ENCODE measurements around the gene ERAP2.
A peak's percentile ranks its signal among the peaks of the same experiment; 100 is the strongest.

Gene ERAP2

DNA sequence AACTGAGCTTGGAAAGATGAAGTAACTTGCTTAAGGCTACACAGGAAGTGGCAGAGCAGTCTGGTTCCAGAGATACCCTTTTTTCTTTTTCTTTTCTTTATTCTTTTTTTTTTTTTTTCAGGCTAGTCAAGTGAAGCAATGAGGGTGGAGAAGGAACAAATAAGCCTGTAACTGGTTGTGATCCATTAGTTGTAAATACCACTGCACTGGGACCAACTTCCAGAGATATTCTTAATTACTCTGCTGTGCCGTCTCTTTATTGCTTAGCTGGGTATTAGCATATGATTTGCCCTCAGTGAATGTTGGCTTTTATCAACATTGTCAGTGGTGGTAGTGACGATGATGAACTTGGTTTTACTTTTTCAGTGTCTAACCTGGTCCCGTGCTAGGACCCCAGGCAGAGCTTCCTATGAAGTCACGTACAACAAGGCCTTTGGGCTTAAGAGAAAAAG, 86.3 kb downstream of the ERAP2 start:
- no peak for DNase-seq (ENCODE audit: insufficient read length, low spot score)
- peak; percentile 33 for FAIRE-seq
- no peak for TF ChIP-seq POLR2A (IDR thresholded peaks at IDR 0.05; ENCODE audit: low read depth, low read length)

DNA sequence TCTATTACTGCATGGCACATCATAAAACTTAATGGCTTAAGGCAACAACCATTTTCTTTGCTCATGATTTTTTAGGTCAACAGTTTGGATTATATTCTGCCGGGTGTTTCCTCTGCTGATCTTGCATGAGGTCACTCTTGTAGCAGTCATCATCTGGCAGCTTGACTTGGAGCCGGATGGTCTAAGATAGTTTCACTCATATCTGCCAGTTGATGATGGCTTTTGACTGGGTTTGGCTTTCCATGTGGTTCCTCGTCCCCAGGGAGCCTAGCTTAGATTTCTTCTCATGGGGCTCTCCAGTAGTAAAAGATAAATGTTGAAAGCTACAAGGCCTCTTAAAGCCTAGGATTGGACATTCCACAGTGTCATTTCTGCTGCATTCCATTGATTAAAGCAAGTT, 87.0 kb downstream of the ERAP2 start:
- DNase-seq (ENCODE audit: insufficient read length, low spot score), result peak; percentile 13
- TF ChIP-seq POLR2A (IDR thresholded peaks at IDR 0.05; ENCODE audit: low read depth, low read length), result no peak
- FAIRE-seq, result peak; percentile 96

DNA sequence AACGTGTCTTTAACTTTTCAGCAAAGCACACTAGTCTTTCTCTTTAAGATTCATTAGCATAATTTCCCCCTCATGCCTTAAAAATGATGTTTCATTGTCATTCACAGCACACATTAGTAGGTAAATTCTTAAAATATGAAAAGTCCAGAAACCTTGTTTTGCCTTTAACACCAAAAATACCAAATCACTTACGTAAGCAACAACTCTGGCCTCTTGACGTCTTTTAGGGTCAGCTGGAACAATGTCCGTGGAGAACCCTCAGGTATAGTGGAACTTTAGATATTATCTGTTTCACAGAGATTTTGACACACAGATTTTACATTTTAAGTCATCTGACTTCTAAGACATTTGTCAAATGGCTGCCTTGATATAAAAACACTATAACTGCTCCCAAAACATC, 90.5 kb downstream of the ERAP2 start:
- DNase-seq (ENCODE audit: insufficient read length, low spot score) (no peak), FAIRE-seq (no peak)
- no peak for TF ChIP-seq POLR2A (IDR thresholded peaks at IDR 0.05; ENCODE audit: low read depth, low read length)

DNA sequence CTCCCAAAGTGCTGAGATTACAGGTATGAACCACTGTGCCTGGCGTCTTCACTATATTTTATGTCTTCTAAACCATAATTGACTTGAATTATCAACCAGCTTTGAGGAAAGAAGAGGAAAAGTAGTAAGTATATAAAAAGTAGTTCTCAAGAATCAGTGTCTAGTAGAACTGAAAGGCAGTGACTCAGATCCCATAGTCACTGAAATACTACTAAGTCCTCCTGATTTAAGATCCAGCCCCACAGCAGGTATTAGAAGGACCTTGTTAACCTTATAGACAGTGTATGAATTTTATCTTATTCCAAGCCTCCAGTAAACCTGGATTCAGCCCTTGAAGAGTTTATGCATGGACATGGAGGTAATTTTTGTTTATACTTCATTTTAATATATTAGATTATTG, 91.1 kb downstream of the ERAP2 start:
- peak; percentile 11 for DNase-seq (ENCODE audit: insufficient read length, low spot score)
- peak; percentile 66 for FAIRE-seq
- TF ChIP-seq POLR2A (IDR thresholded peaks at IDR 0.05; ENCODE audit: low read depth, low read length), result no peak

DNA sequence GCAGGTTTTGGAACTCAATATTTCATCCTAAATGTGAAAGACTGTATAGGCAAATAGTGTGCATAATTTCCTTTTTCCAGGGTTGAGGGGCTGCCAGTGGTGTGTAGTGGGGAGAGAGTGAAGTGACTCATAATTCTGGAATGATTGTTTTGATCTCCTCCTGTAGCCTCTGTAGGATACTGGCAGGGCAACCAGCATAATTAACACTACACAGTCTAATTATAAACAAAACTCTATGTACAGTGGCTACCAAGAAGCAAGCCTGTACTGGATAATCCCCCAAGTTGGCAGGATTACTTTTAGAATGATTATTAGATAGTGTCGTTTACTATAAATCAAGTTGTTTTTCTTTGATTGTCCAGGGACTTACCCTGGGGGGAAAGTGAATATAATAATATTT, 91.8 kb downstream of the ERAP2 start:
- FAIRE-seq, result peak; percentile 85
- DNase-seq (ENCODE audit: insufficient read length, low spot score), result no peak
- no peak for TF ChIP-seq POLR2A (IDR thresholded peaks at IDR 0.05; ENCODE audit: low read depth, low read length)

DNA sequence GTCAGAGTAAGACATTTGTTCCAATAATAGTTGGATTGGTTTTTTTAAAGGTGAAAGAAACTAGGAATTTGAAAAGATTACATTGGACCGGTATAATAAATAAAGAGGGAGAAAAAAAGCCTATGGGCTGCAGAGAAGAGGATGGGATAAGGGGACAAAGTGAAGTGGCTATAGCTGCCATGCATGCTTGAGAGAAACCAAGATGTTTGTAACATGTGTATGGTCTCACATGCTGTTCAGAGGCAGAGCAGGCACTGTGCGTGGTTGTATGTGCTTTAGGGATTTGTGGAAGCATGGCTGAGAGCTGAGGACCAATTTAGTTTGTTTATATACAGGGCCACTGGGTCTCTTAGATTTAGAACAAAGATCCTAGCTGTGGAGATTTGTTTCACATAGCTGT, 92.3 kb downstream of the ERAP2 start:
- FAIRE-seq (peak; percentile 89), DNase-seq (ENCODE audit: insufficient read length, low spot score) (no peak)
- no peak for TF ChIP-seq POLR2A (IDR thresholded peaks at IDR 0.05; ENCODE audit: low read depth, low read length)

Measured in H54 (cell line).